GM12872 (cell line): ENCODE results near the gene KCND2.

Experiments used
- TF ChIP-seq, protein P1 (sequence below): IDR thresholded peaks from 3 replicates; pipeline ENCODE4 v1.5.1; 2011; ENCODE audit warnings: low read depth, mild to moderate bottlenecking, low read length, moderate library complexity; ENCODE audit not compliant: insufficient read depth

KCND2 gene

DNA sequence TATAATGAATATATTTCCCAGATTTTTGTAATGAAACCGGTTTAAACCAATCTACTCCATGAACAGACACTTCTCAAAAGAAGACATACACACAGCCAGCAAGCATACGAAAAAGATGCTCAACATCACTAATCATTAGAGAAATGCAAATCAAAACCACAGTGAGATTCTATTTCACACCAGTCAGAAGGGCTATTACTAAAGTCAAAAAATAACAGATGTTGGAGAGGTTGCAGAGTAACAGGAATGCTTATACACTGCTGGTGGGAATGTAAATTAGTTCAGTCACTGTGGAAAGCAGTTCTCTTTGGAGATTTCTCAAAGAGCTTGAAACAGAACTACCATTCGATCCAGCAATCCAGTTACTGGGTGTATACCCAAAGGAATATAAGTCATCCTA, 344.3 kb downstream of the KCND2 start:
- TF ChIP-seq, protein P1, sequence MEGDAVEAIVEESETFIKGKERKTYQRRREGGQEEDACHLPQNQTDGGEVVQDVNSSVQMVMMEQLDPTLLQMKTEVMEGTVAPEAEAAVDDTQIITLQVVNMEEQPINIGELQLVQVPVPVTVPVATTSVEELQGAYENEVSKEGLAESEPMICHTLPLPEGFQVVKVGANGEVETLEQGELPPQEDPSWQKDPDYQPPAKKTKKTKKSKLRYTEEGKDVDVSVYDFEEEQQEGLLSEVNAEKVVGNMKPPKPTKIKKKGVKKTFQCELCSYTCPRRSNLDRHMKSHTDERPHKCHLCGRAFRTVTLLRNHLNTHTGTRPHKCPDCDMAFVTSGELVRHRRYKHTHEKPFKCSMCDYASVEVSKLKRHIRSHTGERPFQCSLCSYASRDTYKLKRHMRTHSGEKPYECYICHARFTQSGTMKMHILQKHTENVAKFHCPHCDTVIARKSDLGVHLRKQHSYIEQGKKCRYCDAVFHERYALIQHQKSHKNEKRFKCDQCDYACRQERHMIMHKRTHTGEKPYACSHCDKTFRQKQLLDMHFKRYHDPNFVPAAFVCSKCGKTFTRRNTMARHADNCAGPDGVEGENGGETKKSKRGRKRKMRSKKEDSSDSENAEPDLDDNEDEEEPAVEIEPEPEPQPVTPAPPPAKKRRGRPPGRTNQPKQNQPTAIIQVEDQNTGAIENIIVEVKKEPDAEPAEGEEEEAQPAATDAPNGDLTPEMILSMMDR = no peak

DNA sequence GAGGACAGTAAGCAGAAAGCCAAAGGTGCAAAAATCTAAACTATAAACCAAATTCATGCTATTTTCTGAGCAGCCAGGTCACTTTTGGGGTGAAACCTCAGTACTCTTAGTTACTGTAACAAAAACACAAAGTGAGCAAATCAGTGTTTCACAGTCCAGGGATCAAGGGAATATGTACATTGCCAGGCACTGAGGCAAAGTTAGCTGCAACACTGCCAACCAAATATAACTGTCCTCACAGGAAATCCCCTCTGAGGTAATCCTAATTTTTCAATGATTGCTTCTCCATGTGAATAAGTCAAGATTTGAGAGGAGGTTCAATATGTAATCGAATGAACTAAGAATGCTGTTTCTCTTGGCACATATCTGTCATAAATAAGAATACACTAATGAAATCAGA, 355.3 kb downstream of the KCND2 start:
- TF ChIP-seq, protein P1 = no peak

DNA sequence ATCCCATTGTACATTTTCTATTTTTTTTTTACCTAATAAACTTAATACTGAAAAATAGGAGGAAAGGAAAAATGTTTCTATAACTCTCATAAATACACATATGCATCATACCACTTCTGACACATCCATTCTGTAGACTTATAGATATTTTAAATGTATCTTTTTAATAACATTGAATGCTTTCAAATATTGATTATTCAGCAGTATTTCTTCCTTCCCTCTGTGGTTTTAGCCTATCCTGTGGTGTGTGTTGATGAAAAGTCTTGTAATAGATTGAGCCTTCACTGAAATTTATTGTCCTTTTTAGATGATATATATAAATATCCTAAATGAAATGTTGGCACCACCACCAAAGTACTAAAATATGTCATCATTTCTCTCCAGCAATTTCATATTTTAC, 366.9 kb downstream of the KCND2 start:
- TF ChIP-seq, protein P1 = no peak

DNA sequence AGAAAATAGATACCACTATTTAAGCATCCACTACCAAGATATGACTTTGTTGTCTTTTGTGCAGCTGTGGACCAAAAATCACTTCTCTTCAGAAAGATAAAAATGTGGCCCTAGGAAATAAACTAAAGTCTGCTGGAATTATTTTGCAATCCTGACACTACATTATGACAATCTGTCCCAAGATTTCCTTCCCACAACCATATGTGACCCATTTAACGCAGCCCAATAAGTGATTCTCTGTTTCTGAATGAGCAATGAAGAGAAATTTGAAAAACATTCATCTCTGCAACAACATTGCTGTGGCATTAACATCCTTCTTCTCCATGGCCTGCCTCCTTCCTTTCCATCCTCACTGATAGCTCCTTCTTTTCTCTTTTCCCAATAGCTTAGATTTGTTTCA, 373.0 kb downstream of the KCND2 start:
- TF ChIP-seq, protein P1 = no peak

DNA sequence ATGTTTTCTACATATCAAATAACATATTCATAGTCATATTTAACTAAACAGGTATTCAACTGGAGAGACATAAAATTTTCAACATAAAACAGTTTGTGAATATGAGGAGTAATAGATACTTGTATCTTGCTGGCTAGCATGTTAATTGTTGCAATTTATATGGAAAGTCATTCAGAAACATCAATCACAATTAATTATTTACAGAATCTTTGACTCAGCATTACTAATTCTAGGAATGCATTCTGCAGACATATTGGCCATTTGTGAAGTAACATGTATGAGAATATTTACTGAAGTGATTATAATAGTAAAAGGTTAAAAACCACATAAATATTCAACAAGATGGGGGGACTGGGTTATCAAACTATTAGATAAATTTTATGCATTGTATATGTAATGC, 381.3 kb downstream of the KCND2 start:
- TF ChIP-seq, protein P1 = no peak

DNA sequence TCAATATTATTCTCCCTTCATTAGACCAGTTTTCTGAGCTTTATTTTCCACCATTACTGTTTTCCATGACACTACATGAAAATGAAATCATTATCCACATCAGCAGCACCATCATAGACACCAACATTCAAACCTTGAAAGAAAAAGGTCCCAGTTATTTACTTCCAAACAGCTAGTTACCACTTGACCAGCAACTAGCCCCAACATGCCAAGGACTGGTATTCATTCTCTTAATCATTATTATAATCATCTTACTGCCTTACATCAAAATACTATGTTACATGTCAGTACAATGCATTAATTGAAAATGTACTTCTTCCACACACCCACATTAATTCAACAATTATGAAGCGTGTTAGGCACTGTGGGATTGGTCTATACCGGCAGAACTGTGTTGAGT, 385.5 kb downstream of the KCND2 start:
- TF ChIP-seq, protein P1 = no peak

DNA sequence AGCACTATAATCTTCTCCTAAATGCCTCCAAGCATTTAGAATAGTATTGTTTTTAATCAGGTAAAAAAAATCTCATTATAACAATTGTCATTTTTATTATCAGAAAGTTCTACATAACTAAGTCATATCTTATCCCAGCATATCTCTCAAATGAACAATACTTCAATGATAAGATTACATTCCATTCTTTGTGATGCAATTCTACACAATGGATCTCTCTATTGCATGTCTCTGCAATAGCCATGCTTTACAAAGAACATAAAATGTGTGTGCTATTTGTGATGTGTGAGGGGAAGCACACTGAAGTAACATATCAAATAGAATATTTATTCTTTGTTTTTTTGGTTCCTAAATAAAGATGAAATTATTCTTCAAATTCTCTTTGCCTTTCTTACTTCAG, 389.3 kb downstream of the KCND2 start:
- TF ChIP-seq, protein P1 = no peak

DNA sequence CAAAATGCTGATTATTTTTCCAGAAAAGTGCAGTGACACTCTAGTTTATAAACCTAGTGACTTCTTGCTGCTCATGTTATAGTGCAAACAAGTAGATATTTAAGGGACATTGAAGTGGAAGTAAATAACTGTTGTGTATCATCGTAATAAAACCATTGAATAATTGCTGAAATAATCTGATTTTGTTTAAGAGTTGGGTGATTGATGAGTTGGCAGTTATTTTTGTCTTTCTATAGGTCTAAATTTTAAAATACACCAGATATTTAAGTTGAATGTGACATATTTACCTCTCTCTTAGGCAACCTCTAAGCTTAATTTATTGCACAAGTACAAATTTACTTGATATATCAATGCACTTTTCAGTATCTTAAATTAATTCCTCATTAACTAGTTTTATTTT, 392.1 kb downstream of the KCND2 start:
- TF ChIP-seq, protein P1 = no peak
